ENCODE results near the gene RIN1. TPM values are rescaled to one million over a fixed set of nuclear protein-coding genes. Genes with fewer than 3 reads are reported as not detected.

RIN1 gene
- total and polyA plus RNA-seq, 2 experiments from 2014 or later, result 2.5 to 8.2 TPM

- TF ChIP-seq ETS1 (IDR thresholded peaks at IDR 0.05), result no peak
- TF ChIP-seq EZH2phosphoT487 (IDR thresholded peaks at IDR 0.05; ENCODE audit: unreplicated experiment), result no peak
- no peak for TF ChIP-seq REST (IDR thresholded peaks at IDR 0.05; ENCODE audit: unreplicated experiment)
- no peak for TF ChIP-seq POLR2AphosphoS5 (IDR thresholded peaks at IDR 0.05; ENCODE audit: low read depth)
- no peak for TF ChIP-seq ZNF114 (CRISPR knock-in tag; IDR thresholded peaks at IDR 0.05)
- TF ChIP-seq JUNB (IDR thresholded peaks at IDR 0.05; ENCODE audit: unreplicated experiment), result no peak
- TF ChIP-seq ZNF331 (CRISPR knock-in tag; IDR thresholded peaks at IDR 0.05; ENCODE audit: low read depth), result no peak
- no peak for TF ChIP-seq STAT1 (IDR thresholded peaks at IDR 0.05; ENCODE audit: unreplicated experiment)
These were observed 20.7 kb downstream of the RIN1 start (continued) for GRCh38 chr11:66315498-66315885.

GRCh38 chr11:66314561-66315497 is 21.4 kb downstream of the RIN1 start:
- H3F3A ChIP-seq (replicated peaks; ENCODE audit: low read depth), result peaks cover 16% of the 10 kb centered on the region; the same call in 1 of the 2 replicates
- DNase-seq (ENCODE audit: low spot score) (no peak), ATAC-seq (no peak)
- no peak overlapping the region for H3K4me3 ChIP-seq
- H3K27me3 ChIP-seq (ENCODE audit: insufficient read depth), result no peaks in the 10 kb centered on the region
- no peaks in the 10 kb centered on the region for H3K9me2 ChIP-seq (ENCODE audit: insufficient read depth)
- H3K36me3 ChIP-seq (ENCODE audit: insufficient read depth), result no peaks in the 10 kb centered on the region
- peaks cover 26% of the 10 kb centered on the region for H3K27me3 Mint-ChIP-seq (ENCODE audit: insufficient read depth, low read depth, poor library complexity)
- H2AFZ ChIP-seq, result no peak overlapping the region
- peaks cover 32% of the 10 kb centered on the region for H3K4me1 ChIP-seq (ENCODE audit: insufficient read depth)
- peaks cover 42% of the 10 kb centered on the region for H3K4me1 Mint-ChIP-seq
- no peak overlapping the region for H3K27ac Mint-ChIP-seq
- peak overlapping the region; percentile 89; the same call in 1 of the 2 replicates for H3K4me2 ChIP-seq
- no peaks in the 10 kb centered on the region for H3K79me2 ChIP-seq (replicated peaks; ENCODE audit: insufficient read depth)
- TF ChIP-seq ZNF114 (CRISPR knock-in tag; IDR thresholded peaks at IDR 0.05), result no peak
- no peak overlapping the region for H3K27ac ChIP-seq (ENCODE audit: low read depth)
- peaks cover 15% of the 10 kb centered on the region for H3K9me3 Mint-ChIP-seq
- no peak overlapping the region; the same call in 2 of the 3 replicates for H3K4me3 Mint-ChIP-seq
- H3K36me3 Mint-ChIP-seq (ENCODE audit: low read depth), result peaks cover 16% of the 10 kb centered on the region
- H4K20me1 ChIP-seq (replicated peaks; ENCODE audit: insufficient read depth), result no peaks in the 10 kb centered on the region
